Choroid plexus epithelial cell (primary cell): Measurements from ENCODE around the gene TMEM250.

ENCODE experiments used
- DNase-seq: peaks from one replicate; pipeline ENCODE4 v3.0.0-alpha.2; 2010; ENCODE audit warnings: low read depth
- H3K4me3 ChIP-seq: 2 replicates; pipeline ENCODE4 v1.5.1; 2011; ENCODE audit warnings: low read depth, mild to moderate bottlenecking, control low read depth, low read length, moderate library complexity
- TF ChIP-seq, protein P1 (sequence below): conservative IDR thresholded peaks from 2 replicates; pipeline ENCODE4 v1.5.1; 2011; ENCODE audit warnings: low read depth, mild to moderate bottlenecking, control low read depth, inconsistent platforms, low read length, moderate library complexity

TMEM250 gene

DNA sequence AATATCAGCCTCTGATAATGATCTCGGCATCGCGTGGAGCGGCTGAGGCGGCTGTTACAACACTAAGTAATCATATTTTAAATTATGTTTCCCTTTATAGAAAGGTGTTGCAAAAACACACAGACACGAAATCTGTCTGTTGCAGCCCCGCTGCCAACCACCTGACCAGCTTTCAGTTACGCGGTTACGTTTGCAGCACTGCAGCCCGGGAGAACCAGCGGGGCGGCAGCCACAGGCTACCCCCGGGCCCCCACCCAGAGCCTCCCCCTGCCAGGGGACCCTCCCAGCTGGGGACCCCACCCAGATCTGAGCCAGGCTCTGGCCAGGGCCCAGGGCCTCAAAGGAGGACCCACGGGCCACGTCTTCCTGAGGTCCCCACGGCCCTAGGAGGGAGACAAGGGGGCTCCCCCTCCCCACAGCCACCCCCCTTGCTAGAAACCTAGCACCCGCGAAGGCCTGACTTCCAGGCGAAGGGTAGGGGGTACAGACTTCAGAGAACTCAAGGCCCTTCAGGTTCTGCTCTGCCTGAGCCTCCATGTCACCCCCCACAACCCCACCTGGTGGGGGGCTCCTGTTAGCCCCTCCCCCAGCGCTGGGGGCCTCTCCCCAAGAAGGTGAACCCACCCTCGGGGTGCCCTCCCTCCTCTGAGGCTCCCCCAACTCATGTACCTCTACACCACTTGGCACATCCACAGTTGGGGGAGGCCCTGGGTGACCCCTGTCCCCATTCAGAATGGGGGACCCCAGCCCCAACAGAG, 29.6 kb downstream of the TMEM250 start:
- no peak overlapping the region for H3K4me3 ChIP-seq
- no peak for DNase-seq
- TF ChIP-seq, protein P1, sequence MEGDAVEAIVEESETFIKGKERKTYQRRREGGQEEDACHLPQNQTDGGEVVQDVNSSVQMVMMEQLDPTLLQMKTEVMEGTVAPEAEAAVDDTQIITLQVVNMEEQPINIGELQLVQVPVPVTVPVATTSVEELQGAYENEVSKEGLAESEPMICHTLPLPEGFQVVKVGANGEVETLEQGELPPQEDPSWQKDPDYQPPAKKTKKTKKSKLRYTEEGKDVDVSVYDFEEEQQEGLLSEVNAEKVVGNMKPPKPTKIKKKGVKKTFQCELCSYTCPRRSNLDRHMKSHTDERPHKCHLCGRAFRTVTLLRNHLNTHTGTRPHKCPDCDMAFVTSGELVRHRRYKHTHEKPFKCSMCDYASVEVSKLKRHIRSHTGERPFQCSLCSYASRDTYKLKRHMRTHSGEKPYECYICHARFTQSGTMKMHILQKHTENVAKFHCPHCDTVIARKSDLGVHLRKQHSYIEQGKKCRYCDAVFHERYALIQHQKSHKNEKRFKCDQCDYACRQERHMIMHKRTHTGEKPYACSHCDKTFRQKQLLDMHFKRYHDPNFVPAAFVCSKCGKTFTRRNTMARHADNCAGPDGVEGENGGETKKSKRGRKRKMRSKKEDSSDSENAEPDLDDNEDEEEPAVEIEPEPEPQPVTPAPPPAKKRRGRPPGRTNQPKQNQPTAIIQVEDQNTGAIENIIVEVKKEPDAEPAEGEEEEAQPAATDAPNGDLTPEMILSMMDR, result no peak

DNA sequence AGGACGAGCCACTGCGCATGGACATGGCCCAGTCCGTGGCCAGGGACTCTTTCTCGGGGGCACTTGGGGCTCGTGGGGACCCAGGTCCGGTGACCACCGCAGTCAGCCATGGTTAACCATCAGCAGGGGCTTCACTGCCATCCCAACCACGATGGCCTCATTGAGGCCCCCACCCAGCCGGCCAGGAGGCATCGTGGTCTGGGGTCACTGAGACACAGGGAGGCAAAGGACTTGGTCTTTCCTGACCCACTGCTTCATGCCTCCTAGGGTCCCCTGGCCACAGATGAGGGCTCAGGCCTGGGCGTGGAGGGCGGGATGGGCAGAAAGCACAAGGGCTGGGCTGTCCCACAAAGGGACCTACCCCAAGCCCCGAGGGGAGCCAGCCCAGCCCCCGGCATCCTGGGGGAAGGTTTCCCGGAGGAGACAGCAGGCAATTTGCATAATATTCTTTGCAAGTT, 30.2 kb downstream of the TMEM250 start:
- TF ChIP-seq, protein P1, result no peak
- H3K4me3 ChIP-seq, result no peak overlapping the region
- DNase-seq, result no peak

DNA sequence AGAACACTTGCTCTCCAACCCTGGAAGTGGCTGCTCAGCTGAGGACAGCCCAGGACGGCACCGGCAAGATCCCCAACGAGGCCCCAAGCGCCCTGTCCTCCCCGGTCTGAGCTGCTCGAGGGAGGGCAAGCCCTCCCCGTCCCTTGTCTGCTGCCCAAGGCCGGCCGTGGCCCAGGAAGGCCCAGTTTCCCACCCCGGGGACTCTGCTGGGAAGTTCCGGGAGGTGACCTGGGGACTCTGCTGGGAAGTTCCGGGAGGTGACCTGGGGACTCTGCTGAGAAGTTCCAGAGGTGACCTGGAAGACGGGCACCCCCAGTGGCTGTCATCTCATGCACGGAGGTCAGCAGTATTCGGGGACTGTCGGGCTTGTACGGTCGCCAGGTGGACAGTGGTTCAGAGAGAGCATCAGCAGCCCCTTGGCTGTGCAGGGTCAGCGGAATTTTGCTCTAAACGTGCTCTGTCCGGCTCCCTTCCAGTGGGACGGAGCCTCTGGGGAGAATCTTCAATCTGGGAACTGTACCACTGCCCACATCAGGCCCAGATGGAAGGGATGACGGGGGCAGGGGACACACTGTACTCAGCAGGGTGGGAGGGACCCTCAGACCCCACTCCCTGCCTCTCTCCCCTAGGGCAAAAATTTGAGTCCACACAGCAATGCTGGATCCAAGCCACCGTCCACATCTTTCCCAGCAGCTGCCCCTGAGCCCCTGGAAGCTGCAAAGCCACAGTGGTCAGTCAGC, 30.8 kb downstream of the TMEM250 start:
- DNase-seq, result no peak
- H3K4me3 ChIP-seq, result no peak overlapping the region
- TF ChIP-seq, protein P1, result no peak

GRCh38 chr9:136086951-136087740, 31.5 kb downstream of the TMEM250 start:
- DNase-seq, result no peak

GRCh38 chr9:136086213-136086881, 32.3 kb downstream of the TMEM250 start:
- TF ChIP-seq, protein P1, result no peak
- no peak for DNase-seq
- no peak overlapping the region for H3K4me3 ChIP-seq

More at GRCh38 chr9:136086951-136087740, 31.5 kb downstream of the TMEM250 start:
- TF ChIP-seq, protein P1, result no peak
- no peak overlapping the region for H3K4me3 ChIP-seq

DNA sequence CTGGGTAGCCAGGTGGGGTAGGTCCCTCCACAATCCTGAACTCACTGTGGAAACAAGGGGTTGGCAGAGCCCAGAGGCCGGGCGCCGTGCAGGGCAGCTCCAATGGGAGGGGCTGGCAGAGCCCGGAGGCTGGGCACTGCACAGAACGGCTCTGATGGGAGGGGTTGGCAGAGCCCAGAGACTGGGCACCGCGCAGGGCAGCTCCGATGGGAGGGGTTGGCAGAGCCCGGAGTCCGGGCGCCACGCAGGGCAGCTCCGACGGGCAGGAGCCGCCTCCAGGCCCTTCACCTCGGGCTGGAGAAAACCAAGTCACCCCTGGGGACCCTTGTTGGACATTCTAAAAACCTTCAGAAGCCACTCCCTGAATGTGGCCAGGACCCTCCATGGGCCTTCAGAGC, 32.9 kb downstream of the TMEM250 start:
- DNase-seq, result no peak
- no peak overlapping the region for H3K4me3 ChIP-seq
- TF ChIP-seq, protein P1, result no peak
